HFFc6 (cell line): Measurements from ENCODE around the gene ZBTB17. TPM values are rescaled to one million over a fixed set of nuclear protein-coding genes. Genes with fewer than 3 reads are reported as not detected.

Experiments used
- DNase-seq: peaks from one replicate; pipeline ENCODE4 v3.0.0-alpha.2; 2018
- H3K27ac Mint-ChIP-seq: 2 replicates; pipeline ENCODE4 v1.8.0; 2020; ENCODE audit warnings: mild to moderate bottlenecking, mixed read lengths
- H3K27me3 Mint-ChIP-seq: 2 replicates; pipeline ENCODE4 v1.8.0; 2021; ENCODE audit warnings: mild to moderate bottlenecking, moderate library complexity, mixed read lengths; ENCODE audit not compliant: insufficient read depth
- H3K36me3 Mint-ChIP-seq: 2 replicates; pipeline ENCODE4 v1.8.0; 2021; ENCODE audit warnings: low read depth, mixed read lengths
- H3K4me1 Mint-ChIP-seq: 2 replicates; pipeline ENCODE4 v1.8.0; 2020; ENCODE audit warnings: low read depth, mixed read lengths
- H3K4me3 Mint-ChIP-seq: 2 replicates; pipeline ENCODE4 v1.8.0; 2020; ENCODE audit warnings: mild to moderate bottlenecking, moderate library complexity, mixed read lengths
- H3K9me3 Mint-ChIP-seq: 2 replicates; pipeline ENCODE4 v1.8.0; 2020; ENCODE audit warnings: mild to moderate bottlenecking, mixed read lengths
- CTCF ChIP-seq: fragments of 200-600 bp; sonication (generic); IDR thresholded peaks from 2 replicates; pipeline ENCODE4 v1.5.0; 2021; ENCODE audit warnings: antibody characterized with exemption, mild to moderate bottlenecking
- total RNA-seq, 6 experiments: library from RNA; stranded (reverse); fragmentation: NEBNext Ultra II Directional; extraction: Animal tissue kit (Norgen Biotek cat#: 25700); gene quantifications; 2 replicates in 1 of 6; 3 replicates in 5 of 6; pipeline ENCODE4 v1.2.3, GENCODE V29; 2021

Gene ZBTB17
- total RNA-seq, 6 experiments from 2014 or later, result 22.5 to 25.4 (median 24.1) TPM

- Mint-ChIP-seq H3K36me3 (peaks cover 9% of the 10 kb centered on the region; the same call in 1 of the 2 replicates), H3K4me1 (peaks cover 77% of the 10 kb centered on the region)
These were observed 15.1 kb downstream of the ZBTB17 start for GRCh38 chr1:15960808-15961207.

GRCh38 chr1:15959827-15960446 lies 16.0 kb downstream of the ZBTB17 start:
- H3K36me3 Mint-ChIP-seq, result peaks cover 9% of the 10 kb centered on the region; the same call in 1 of the 2 replicates
- no peak overlapping the region for H3K4me3 Mint-ChIP-seq
- TF ChIP-seq CTCF, result no peak
- no peak for DNase-seq
- H3K9me3 Mint-ChIP-seq, result no peaks in the 10 kb centered on the region
- H3K27me3 Mint-ChIP-seq, result peaks cover 2% of the 10 kb centered on the region; the same call in 1 of the 2 replicates
- H3K4me1 Mint-ChIP-seq, result peaks cover 77% of the 10 kb centered on the region
- no peak overlapping the region for H3K27ac Mint-ChIP-seq

More at GRCh38 chr1:15960808-15961207, 15.1 kb downstream of the ZBTB17 start:
- Mint-ChIP-seq H3K4me3 (no peak overlapping the region), H3K9me3 (no peaks in the 10 kb centered on the region), H3K27me3 (peaks cover 2% of the 10 kb centered on the region; the same call in 1 of the 2 replicates), H3K27ac (no peak overlapping the region)
- no peak for TF ChIP-seq CTCF
- no peak for DNase-seq

DNA sequence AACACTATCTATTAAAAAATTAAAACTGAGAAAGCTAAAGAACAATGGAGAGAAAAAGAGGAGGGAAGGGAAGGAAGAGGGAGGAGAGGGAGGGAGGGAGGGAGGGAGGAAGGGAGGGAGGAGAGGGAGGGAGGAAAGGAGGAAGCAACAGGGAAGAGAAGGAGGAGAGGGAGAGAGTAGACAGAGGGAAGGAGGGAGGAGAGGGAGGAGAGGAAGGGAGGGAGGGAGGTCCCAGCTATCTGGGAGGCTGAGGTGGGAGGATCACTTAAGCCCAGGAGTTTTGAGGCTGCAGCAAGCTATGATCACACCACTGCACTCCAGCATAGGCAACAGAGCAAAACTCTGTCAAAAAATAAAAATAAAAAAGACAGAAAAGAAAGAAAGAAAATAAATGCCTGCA lies 16.5 kb downstream of the ZBTB17 start:
- TF ChIP-seq CTCF, result no peak
- Mint-ChIP-seq H3K27me3 (peaks cover 2% of the 10 kb centered on the region; the same call in 1 of the 2 replicates), H3K4me1 (peaks cover 74% of the 10 kb centered on the region), H3K9me3 (no peaks in the 10 kb centered on the region), H3K4me3 (no peak overlapping the region), H3K36me3 (peaks cover 7% of the 10 kb centered on the region; the same call in 1 of the 2 replicates), H3K27ac (no peak overlapping the region; the same call in 1 of the 2 replicates)
- DNase-seq, result no peak

DNA sequence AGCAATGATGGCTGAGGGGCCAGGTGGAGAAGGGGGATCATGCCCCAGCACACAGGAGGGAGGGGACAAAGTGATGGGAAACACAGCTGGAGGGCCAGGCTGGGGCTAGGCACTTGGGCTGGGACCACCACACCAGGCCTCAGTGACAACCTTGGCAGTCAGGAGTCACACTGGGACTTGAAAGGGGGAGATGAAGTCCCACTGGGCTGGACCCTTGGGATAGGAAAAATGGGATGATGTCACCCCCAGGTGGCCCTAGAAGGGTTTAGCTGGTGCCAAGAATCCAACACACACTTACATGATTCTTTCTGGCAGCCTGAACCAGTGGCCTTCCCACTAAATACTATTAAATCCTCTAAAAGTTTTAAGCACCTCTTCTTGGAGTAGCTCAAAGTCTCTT lies 17.1 kb downstream of the ZBTB17 start:
- no peaks in the 10 kb centered on the region for H3K9me3 Mint-ChIP-seq
- peaks cover 5% of the 10 kb centered on the region; the same call in 1 of the 2 replicates for H3K36me3 Mint-ChIP-seq
- no peak for DNase-seq
- H3K4me3 Mint-ChIP-seq, result no peak overlapping the region
- H3K27me3 Mint-ChIP-seq, result peaks cover 2% of the 10 kb centered on the region; the same call in 1 of the 2 replicates
- peak overlapping the region; percentile 32; the same call in 1 of the 2 replicates for H3K27ac Mint-ChIP-seq
- H3K4me1 Mint-ChIP-seq, result peaks cover 74% of the 10 kb centered on the region
- no peak for TF ChIP-seq CTCF

- Mint-ChIP-seq H3K27ac (peak overlapping the region; percentile 32), H3K4me1 (peaks cover 74% of the 10 kb centered on the region), H3K27me3 (peaks cover 2% of the 10 kb centered on the region; the same call in 1 of the 2 replicates), H3K4me3 (no peak overlapping the region), H3K36me3 (peaks cover 5% of the 10 kb centered on the region; the same call in 1 of the 2 replicates), H3K9me3 (no peaks in the 10 kb centered on the region)
- TF ChIP-seq CTCF, result no peak
- no peak for DNase-seq
These were observed 17.8 kb downstream of the ZBTB17 start for GRCh38 chr1:15958111-15958510.
